ENCODE data around the gene AFF1.
"Not testable (repeated sequence)": the region's sequence is repeated elsewhere in the genome, so short reads cannot be mapped to it uniquely, and the experiment has no call there.

The AFF1 gene

GRCh38 chr4:87012265-87012953, 77.6 kb downstream of the AFF1 start:
- DNase-seq = no peak

DNA sequence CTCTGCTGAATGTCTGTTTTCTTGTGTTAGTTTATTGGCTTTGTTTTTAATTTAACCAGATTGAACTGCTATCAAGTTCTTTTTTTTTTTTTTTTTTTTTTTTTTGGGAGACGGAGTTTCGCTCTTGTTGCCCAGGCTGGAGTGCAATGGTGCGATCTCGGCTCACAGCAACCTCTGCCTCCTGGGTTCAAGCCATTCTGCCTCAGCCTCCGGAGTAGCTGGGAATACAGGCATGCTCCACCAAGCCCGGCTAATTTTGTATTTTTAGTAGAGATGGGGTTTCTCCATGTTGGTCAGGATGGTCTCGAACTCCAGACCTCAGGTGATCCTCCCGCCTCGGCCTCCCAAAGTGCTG, 78.1 kb downstream of the AFF1 start:
- DNase-seq = not testable (repeated sequence)

- DNase-seq = no peak
Observed at GRCh38 chr4:87014284-87014782, 79.5 kb downstream of the AFF1 start.

DNA sequence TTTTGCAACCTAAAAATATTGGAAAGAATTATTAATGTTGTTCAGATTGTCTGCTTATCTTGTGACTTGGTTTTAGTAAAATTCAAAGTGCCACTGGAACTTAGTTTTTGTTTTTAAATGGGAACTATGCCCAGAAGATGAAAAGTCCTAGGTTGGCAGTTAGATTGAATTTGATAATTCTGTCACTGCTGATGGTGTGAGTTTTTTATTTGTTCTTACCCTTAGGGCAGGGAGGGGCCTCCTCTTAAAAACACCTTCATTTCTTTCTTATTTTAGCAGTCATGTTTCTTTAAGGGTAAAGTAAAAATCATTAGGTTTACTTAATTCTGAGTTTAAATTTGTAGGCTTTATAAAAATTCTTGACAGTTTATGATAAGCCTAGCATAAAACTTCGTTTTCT, 80.6 kb downstream of the AFF1 start:
- DNase-seq = no peak

DNA sequence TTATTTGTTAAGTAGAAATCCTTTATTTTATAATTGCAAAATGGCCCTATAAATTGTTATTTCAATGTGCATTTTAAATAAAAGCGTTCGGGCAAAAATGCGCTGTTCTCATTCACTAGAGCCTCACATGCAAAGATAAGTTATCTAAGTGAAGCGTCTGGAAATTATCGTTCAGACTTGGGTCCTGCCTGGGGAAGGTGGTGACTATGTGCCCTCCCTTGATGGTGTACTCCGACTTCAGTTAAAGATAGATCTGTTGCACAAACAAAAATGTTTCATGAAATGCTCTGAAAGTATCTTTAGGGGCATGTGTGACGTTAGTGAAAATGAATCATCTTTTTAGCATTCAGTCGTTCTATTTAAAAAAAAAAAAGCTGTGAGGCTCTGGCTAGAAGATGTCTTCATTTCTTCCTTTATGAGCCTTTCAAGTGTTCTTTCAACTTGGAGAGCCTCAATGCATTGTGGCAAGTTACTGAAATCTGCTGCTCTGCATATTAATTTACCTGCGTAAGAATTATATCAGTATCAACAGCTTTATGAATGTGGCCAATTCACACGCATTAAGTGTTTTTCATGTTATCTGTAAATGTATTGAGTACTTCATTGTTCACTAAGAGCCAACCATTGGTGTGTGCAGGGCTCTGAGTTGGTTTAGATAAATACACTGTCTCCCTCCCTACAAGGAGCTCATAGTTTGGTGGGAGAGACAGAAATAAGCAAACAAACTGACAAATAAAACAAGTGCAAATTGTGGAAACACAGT, 83.0 kb downstream of the AFF1 start:
- DNase-seq = no peak

DNA sequence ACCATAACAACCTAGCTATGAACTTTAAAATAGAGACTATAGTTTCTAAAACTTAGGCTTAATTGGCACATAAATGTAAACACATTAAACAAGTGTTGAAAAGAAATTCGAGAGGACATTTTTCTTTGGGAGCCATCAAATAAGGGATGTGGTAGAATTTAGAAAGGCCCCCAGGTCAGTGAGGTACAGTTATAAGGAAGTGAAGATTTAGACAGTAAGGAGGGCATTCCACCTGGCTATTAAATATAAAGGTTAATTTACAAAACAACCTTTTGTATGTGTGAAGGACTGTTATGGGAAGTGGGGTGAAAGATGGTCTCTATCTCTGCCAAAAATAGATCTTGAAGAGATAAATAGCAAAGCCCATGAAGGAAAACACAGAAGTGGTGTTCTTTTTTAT, 83.9 kb downstream of the AFF1 start:
- DNase-seq = no peak

- DNase-seq = no peak
Observed at GRCh38 chr4:87019246-87019791, 84.5 kb downstream of the AFF1 start.

DNA sequence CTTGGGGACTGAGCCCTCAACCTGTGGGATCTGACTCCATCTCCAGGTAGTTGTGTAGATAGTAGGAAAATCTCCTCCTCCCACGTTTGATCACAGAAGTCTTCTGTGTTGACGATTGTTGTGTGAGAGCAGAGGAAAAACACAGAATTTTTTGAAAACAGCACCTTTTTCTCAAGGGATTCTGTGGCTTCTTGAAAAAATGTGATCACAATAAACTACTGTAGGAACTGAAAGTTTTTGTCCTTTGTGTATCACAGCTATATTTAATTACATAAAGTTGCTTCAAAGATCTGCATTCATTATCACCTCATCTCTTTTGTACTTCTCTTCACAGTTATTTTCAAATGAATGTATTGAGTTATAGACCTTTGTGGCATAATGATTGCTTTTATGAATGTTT, 85.1 kb downstream of the AFF1 start:
- no peak for DNase-seq

DNA sequence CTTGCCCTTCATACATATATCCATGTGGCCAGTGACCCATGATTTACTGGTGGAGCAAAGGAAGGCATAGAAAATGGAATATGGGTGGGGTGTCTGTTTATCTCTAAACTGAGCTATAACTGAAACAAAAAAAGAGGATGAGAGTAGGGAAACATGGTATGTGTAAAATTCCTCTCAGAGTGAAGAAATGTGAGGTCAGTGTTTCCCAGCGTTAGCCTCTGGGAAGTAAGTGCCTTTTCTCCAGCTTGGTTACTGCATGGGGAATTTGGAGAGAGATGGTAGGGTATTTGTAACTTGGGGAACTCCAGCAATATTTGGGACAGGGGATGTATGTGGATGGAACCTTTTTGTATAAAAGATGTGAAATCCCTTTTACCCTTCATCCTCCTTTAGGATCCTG, 89.4 kb downstream of the AFF1 start:
- DNase-seq = no peak

DNA sequence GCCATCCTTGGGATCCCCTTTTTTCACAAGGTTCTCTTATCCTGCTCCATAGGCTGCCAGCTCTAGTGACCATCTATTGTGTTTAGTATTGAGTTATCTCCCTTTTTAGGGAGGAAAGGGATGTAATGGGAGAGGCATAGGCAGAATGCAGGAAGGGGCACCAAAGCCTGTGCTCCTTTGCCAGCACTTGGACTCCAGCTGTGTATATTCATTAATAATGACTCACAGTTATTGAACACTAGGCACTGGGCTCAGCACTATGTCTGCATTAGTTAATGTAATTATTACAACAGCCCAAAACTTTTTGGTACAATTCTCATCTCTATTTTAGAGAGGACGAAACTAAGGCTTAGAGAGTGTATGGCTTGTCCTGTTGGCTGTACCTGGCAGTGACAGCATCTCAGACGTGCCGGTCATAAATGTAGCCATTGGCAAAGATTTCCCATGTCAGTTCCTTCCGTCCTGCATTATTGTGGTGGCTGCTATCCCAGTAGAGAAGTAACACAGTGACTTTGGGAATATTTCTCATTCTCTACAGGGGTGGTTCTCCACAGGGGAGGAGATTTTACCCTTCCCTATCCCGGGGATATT, 90.3 kb downstream of the AFF1 start:
- no peak for DNase-seq

DNA sequence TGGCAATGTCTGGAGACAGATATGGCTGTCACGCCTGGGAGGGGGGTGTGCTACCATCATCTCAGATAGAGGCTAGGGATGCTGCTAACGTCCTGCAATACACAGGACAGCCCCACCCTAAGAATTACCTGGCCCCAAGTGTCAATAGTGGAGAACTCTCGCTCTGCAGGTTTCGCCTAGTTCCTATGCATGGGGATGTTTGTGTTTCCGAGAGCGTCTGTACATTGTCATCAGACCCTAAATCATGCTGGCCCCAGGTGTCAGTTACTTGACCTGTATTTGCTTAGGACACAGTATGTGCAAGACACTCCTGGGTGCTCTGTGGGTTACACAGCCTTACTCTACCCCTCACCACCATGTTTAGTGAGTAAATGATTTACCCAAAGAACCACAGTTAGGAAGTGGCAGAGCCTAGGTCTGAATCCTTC, 90.8 kb downstream of the AFF1 start:
- DNase-seq = no peak

- peak; percentile 42 for DNase-seq
Observed at GRCh38 chr4:87026800-87027495, 92.1 kb downstream of the AFF1 start.

DNA sequence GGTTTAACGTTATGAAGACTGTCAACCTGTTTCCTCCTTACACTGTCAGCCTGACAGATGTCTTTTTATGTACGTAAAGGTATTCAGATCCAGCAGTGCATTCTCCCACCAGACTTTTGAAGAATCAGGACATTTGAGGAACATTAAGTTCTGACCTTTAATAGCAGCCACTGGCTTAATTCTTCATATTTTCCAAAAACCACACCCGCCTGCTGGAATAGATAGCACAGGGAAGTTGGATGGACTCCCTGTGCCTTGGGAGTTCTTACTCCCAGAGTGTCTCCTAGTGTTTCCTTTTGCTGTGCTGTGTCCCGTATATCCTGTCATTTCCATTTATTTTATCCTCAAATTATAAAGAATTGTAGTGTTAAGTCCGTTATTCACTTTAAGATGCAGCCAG, 94.5 kb downstream of the AFF1 start:
- DNase-seq = no peak

DNA sequence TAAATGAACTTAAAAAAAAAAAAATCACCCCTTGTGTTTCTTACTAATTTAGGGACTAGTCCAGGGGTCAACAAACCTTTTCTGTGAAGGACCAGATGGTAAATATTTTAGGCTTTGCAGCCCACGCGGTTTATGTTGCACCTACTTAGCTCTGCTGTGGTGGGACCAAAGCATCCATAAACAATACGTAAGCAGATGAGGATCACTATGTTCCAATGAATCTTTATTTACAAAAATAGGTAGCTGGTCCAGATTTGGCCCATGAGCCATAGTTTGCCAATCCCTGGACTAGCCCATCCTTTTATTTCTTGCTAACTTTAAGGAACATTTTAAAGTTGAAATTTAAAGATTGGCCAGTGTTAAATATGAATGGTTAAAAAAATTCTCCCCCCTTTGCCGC, 95.3 kb downstream of the AFF1 start:
- DNase-seq = no peak

DNA sequence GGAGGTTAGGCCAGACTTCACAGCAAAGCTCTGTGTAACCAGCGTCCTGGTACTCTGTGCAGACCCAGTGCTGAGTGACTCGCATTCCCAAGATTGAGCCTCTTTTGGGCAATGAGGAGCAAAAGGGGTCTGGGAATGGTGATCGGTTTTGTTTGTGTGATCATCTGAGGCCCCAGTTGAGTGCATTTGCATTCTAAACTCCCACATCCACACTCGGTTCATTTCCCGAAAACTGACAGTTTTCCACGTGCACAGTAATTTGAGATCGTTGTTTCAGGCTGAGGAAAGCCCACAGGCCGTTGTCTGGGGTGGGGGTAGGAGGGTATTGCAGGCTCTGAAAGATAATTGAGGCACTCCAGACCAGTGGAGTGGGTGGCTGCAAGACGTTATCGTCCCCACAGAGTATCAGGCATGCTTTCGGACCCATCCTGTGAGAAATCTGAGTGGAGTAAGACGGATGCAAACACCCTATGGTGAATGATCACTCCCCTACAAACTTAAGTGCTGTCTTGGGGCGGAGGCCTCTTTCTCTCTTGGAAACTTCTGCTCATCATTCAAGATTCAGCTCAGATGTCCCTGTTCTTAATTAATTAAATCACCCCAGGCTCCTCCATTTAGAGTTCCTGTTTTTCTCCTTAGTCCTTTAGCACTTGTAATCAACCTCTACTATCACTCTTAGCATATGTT, 96.1 kb downstream of the AFF1 start:
- DNase-seq = no peak

DNA sequence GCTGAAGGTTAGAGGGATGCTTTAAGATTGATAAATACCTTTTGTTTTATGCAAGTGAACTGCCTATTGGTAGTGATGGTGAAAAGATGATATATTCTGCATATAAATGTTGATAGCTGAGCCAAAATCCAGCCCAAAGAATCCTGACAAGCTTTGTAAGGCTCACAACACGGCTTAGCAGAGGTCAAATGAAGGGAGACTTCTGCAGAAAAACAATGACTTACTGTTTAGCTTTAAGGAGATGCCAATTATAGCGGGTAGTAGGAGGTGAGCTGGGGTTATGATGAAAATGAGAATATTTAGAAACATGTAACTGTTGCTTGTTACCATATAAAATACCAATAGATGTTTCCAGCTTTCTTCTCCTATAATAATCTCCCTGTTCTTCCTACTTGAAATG, 97.1 kb downstream of the AFF1 start:
- DNase-seq = no peak

GRCh38 chr4:87032884-87033533, 98.2 kb downstream of the AFF1 start:
- DNase-seq = no peak

DNA sequence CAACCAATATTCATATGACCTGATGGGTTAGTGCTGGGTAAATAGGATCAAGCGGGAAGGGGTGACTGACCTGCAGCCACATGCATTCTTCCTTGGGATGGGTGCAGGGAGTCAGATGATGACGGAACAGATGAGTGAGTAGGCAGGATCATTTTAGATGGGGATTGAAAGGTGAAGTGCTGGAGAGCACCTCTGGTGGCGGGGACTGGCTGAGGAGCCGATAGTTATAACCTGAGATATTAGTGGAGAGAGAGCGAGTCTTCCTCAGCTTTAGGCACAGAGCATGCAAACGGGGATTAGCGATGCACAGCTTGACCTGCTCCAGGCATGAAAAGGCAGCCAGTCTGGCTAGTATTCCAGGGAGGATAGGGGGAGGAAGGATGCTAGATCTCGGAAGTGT, 99.1 kb downstream of the AFF1 start:
- no peak for DNase-seq

DNA sequence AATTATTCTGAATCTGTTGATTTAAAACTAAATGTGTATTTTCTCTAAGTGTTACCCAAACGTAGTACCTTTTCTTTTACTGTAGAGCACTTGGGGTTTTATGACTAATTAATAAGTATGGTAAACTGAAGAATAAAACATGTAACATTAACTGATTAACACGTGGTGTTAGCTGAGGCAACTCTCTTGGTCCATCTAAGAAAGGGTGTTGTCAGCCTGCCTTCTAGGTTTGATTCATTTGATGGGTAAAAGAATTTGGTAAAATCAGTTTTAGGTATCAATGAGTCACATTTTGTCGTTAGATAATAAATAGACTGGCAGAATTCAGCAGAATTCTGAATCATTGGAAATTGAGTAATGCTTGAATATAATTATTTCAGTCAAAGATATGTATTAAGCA, 99.7 kb downstream of the AFF1 start:
- no peak for DNase-seq

DNA sequence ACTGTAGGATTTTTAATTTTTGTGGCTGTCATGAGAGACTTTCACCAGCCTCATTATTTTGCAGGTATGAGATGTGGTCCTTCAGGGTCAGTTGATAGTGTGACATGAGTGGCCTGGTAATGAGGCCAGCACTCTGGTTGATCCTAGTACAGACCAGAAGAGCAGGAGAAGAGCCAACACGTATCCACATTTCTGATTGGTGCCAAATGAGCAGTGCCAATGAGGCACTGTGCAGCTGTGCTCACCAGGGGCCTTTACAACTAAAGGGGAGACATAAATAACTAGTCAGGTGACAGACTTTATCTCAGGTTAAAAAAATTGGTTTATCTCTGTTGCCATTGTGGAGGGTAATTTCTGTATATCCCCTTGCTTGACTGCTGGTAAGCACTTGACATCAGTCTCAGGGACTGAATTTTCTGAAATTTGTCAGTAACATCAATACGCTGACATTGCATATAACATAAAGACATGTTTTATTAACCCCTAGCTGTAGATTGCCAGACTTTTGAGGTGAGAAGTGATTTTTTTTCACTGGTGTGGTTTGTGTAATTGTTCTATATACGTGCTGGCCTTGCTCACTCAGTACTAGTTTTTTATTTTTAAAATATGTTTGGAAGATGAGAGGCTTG, 101.2 kb downstream of the AFF1 start:
- DNase-seq = no peak

DNA sequence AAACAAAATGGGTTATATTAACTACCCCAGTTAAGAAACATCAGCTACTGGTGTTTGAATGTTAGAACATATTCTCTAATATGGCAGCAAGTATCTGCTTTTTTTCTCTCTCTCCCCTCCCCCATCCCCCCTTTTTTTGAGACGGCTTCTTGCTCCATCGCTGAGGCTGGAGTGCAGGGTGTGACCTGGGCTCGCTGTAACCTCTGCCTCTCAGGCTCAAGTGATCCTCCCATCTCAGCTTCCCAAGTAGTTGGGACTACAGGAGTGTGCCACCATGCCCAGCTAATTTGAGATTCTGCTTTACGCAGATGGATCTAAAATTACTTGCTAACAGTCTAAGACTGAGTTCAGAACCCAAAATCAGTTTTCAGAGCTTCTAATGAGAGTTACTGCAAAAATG, 101.9 kb downstream of the AFF1 start:
- no peak for DNase-seq

GRCh38 chr4:87037171-87037570, 102.4 kb downstream of the AFF1 start:
- DNase-seq = not testable (repeated sequence)

All from CD4-positive, alpha-beta T cell treated with Interleukin-15 for 1 hour (primary cell).